ENCODE measurements around the gene GARRE1. TPM values are rescaled to one million over a fixed set of nuclear protein-coding genes. Genes with fewer than 3 reads are reported as not detected.

Gene GARRE1
- total and polyA plus RNA-seq, 4 donors, result 6.7 to 69.0 (median 14.7) TPM

DNA sequence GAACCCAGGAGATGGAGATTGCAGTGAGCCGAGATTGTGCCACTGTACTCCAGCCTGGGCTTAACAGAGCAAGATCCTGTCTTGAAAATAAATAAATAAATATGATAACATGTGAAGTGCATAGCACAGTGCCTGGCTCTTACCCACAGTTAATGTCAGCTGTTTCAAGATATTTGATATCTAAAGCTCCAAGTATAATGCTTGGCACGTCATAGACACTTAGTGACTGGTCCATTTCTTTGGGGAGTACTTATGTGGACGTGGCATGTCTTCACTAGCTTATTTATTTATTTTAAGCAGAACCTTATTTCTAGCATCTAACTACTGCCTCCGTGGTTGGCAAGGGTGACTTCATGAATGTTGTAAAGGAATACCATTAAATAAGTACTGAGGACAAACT, 18.8 kb downstream of the GARRE1 start:
- no peak for DNase-seq
- ATAC-seq (ENCODE audit: insufficient read depth, low FRiP score), result no peak
- peaks cover 4 to 17% (median 11%) of the 10 kb centered on the region in 5 donors for H3K4me1 ChIP-seq (ENCODE audit: control insufficient read depth in 5 of 5, insufficient read depth in 5 of 5, low read length in 5 of 5)
- no peaks in the 10 kb centered on the region for H3K27me3 ChIP-seq (ENCODE audit: control insufficient read depth in 3 of 3, insufficient read depth in 3 of 3, low read length in 2 of 3)
- 86 to 90% methylated on average over 4 of the region's 4 CpGs for WGBS, 2 donors
- peaks cover 0 to 2% (median 0%) of the 10 kb centered on the region in 4 donors for H3K36me3 ChIP-seq (ENCODE audit: control insufficient read depth in 4 of 4, insufficient read depth in 4 of 4, low read length in 4 of 4)
- H3K27ac ChIP-seq (ENCODE audit: low read depth in 1 of 2, low read length in 1 of 2), result no peak overlapping the region
- H3K4me3 ChIP-seq, result no peak overlapping the region
- no peak overlapping the region for H3K9ac ChIP-seq (ENCODE audit: insufficient read depth in 1 of 2, low read length in 2 of 2)
- TF ChIP-seq, protein P1, sequence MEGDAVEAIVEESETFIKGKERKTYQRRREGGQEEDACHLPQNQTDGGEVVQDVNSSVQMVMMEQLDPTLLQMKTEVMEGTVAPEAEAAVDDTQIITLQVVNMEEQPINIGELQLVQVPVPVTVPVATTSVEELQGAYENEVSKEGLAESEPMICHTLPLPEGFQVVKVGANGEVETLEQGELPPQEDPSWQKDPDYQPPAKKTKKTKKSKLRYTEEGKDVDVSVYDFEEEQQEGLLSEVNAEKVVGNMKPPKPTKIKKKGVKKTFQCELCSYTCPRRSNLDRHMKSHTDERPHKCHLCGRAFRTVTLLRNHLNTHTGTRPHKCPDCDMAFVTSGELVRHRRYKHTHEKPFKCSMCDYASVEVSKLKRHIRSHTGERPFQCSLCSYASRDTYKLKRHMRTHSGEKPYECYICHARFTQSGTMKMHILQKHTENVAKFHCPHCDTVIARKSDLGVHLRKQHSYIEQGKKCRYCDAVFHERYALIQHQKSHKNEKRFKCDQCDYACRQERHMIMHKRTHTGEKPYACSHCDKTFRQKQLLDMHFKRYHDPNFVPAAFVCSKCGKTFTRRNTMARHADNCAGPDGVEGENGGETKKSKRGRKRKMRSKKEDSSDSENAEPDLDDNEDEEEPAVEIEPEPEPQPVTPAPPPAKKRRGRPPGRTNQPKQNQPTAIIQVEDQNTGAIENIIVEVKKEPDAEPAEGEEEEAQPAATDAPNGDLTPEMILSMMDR (IDR thresholded peaks at IDR 0.05; ENCODE audit: control extremely low read depth, extremely low read depth), result no peak
- no peaks in the 10 kb centered on the region for H3K9me3 ChIP-seq (ENCODE audit: control insufficient read depth in 4 of 4, insufficient read depth in 3 of 4, low read length in 3 of 4)

DNA sequence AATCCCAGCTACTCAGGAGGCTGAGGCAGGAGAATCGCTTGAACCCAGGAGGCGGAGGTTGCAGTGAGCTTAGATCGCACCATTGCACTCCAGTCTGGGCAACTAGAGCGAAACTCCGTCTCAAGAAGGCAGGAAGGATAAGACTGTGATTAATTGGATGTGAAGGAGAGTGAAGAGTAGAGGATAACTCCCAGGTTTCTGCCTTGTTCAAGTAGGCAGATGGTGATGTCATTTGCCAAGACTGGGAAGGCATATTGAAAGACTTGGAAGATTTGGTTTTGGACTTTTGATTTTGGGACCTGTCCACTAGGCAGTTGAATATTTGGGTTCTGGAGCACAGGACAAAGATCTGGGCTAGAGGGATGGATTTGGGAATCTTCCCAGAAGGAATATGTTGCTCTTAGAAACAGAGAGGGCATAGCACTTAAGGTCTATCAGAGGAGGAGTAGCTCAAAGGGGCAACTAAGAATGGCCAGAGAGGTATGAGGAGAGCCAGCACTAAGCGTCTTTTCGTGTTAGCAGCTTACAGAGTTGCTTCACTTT, 20.0 kb downstream of the GARRE1 start:
- Histone ChIP-seq H3K4me3 (no peak overlapping the region), H3K27ac (ENCODE audit: low read depth in 1 of 2, low read length in 1 of 2) (peak overlapping the region; percentile 25 to 70), H3K9me3 (ENCODE audit: control insufficient read depth in 4 of 4, insufficient read depth in 3 of 4, low read length in 3 of 4) (no peaks in the 10 kb centered on the region), H3K4me1 (ENCODE audit: control insufficient read depth in 5 of 5, insufficient read depth in 5 of 5, low read length in 5 of 5) (peaks cover 4 to 14% (median 10%) of the 10 kb centered on the region in 5 donors), H3K36me3 (ENCODE audit: control insufficient read depth in 4 of 4, insufficient read depth in 4 of 4, low read length in 4 of 4) (peaks cover 0 to 6% (median 3%) of the 10 kb centered on the region in 4 donors), H3K9ac (ENCODE audit: insufficient read depth in 1 of 2, low read length in 2 of 2) (no peak overlapping the region), H3K27me3 (ENCODE audit: control insufficient read depth in 3 of 3, insufficient read depth in 3 of 3, low read length in 2 of 3) (no peaks in the 10 kb centered on the region)
- ATAC-seq (ENCODE audit: insufficient read depth, low FRiP score) (no peak), DNase-seq (no peak)
- TF ChIP-seq, protein P1 (IDR thresholded peaks at IDR 0.05; ENCODE audit: control extremely low read depth, extremely low read depth), result no peak
- 73 to 87% methylated on average over 7 of the region's 7 CpGs for WGBS, 2 donors

DNA sequence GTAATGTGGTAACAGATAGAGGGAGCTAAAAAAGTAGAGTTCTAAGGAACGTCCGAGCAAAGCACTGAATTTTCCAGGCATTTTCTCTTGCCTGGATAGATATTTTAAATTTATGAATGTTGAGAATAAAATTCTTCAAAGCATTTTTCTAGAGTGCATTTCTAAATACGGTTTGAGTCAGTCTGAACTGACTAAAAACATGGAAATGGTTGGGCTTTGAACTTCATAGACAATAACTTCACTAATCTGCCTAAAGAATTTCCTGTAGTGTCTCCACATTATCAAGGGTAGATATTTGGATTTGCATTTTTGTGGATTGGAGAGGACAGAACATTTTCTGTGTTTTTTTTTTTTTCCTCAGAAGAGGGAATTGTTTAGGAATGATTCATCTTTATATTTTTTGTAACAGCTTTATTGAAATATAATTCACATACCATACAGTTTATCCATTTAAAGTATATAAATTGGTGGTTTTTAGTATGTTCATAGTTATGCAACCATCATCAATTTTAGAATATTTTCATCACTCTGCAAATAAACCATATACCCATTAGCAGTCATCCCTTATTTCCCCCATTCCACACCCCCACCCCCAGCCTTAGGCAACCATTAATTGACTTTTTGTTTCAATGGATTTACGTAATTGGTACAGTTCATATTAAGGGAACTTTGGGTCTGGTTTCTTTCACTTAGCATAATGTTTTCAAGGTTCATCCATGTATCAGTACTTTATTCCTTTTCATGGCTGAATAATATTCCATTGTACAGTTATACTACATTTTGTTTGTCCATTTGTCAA, 20.7 kb downstream of the GARRE1 start:
- H3K4me3 ChIP-seq, result no peak overlapping the region
- H3K9ac ChIP-seq (ENCODE audit: insufficient read depth in 1 of 2, low read length in 2 of 2), result no peak overlapping the region
- peak in 2 of 3 donors; percentile 32 to 35 for DNase-seq
- ATAC-seq (ENCODE audit: insufficient read depth, low FRiP score), result no peak
- H3K4me1 ChIP-seq (ENCODE audit: control insufficient read depth in 5 of 5, insufficient read depth in 5 of 5, low read length in 5 of 5), result peaks cover 3 to 11% (median 7%) of the 10 kb centered on the region in 5 donors
- peak overlapping the region; percentile 25 to 70 for H3K27ac ChIP-seq (ENCODE audit: low read depth in 1 of 2, low read length in 1 of 2)
- TF ChIP-seq, protein P1 (IDR thresholded peaks at IDR 0.05; ENCODE audit: control extremely low read depth, extremely low read depth), result no peak
- H3K36me3 ChIP-seq (ENCODE audit: control insufficient read depth in 4 of 4, insufficient read depth in 4 of 4, low read length in 4 of 4), result peaks cover 0 to 6% (median 3%) of the 10 kb centered on the region in 4 donors
- no peaks in the 10 kb centered on the region for H3K27me3 ChIP-seq (ENCODE audit: control insufficient read depth in 3 of 3, insufficient read depth in 3 of 3, low read length in 2 of 3)
- H3K9me3 ChIP-seq (ENCODE audit: control insufficient read depth in 4 of 4, insufficient read depth in 3 of 4, low read length in 3 of 4), result no peaks in the 10 kb centered on the region
- 52 to 63% methylated on average over 4 of the region's 4 CpGs for WGBS, 2 donors

Data from lung (tissue), 12 donors.